H1 (cell line): ENCODE results near the gene CAPN15. TPM values are rescaled to one million over a fixed set of nuclear protein-coding genes. Genes with fewer than 3 reads are reported as not detected.
A peak's percentile ranks its signal among the peaks of the same experiment; 100 is the strongest.

Experiments used
- SP2 ChIP-seq: IDR thresholded peaks from 2 replicates; pipeline ENCODE4 v1.6.1; 2012; ENCODE audit warnings: mild to moderate bottlenecking, low read length, inconsistent platforms
- polyA plus RNA-seq, 7 experiments: library from polyadenylated mRNA; depleted of rRNA in 3 of 7; stranded (reverse) in 5 of 7; unstranded in 2 of 7; fragments of >200 nt in 5 of 7; fragments of 200-250 nt in 2 of 7; gene quantifications; 1 replicate in 5 of 7; 2 replicates in 1 of 7; 4 replicates in 1 of 7; pipeline versions ENCODE4 v1.2.1 to v1.2.3, GENCODE V29; 2011 to 2013; ENCODE audit warnings: missing spikeins in 2 of 7, mixed read lengths in 2 of 7
- total RNA-seq: library from RNA; stranded (reverse); fragmentation: NEBNext Ultra II Directional; extraction: Animal tissue kit (Norgen Biotek cat#: 25700); gene quantifications from 2 replicates; pipeline ENCODE4 v1.2.1, GENCODE V29; 2021

CAPN15 gene
- total and polyA plus RNA-seq, 2 of the 8 experiments (the other 6 are each of a cell fraction or from before 2014, with no cell fraction given), result 38.9 to 76.9 TPM

GRCh38 chr16:589658-590187, 62.2 kb downstream of the CAPN15 start, which contains the start of gene RAB40C (continued):
- peak; percentile 67 for TF ChIP-seq SP2
